Measurements from ENCODE around the gene GSTT4.

GSTT4 gene

GRCh38 chr22:24010018-24010391, 4.8 kb upstream of the GSTT4 start:
- DNase-seq (ENCODE audit: extremely low read depth, insufficient read length), result no peak
- no peaks in the 10 kb centered on the region for H3K27me3 ChIP-seq (replicated peaks; ENCODE audit: control insufficient read depth, insufficient read depth, low read length)
- H3K4me3 ChIP-seq (replicated peaks; ENCODE audit: low read depth, low read length), result no peak overlapping the region
- no peak for TF ChIP-seq CTCF (IDR thresholded peaks at IDR 0.05; ENCODE audit: insufficient read depth, low read length, poor library complexity, severe bottlenecking)
- H3K36me3 ChIP-seq (ENCODE audit: control insufficient read depth, insufficient read depth, low read length), result no peaks in the 10 kb centered on the region

DNA sequence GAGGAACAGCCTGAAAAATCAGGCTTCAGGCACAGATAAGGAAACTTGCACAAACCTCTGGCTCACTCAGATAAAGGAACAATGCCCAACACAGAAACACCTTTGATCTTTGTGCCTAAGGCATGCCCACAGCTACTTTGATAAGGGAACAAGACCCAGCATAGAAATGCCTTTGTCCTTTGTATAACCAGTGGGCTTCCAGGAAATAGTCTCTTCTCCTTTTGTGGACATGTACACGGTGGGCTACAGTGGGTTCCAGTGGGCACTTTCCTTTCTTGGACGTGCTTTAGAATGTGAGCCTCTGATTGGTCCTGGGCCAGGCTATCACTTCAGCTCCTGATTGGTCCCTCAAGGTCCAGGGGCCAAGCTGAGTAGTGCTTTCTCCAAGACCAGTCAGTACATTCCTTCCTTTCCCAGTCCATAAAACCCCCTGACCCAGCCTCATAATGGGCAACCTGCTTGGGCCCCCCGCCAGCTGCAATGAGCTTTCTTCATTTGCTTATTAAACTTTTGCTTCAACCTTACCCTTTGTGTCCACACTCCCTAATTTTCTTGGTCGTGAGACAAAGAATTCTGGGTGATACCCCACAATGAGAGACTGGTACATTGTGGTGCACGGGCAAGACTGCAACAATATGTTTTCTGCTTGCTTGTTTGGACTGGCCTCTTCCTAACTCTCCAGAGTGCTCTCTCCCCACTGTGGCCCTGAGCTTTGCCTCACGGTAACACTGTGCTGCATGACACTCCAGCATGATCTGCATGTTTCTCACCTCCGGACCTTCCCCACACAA, 4.2 kb upstream of the GSTT4 start:
- no peak for TF ChIP-seq CTCF (IDR thresholded peaks at IDR 0.05; ENCODE audit: insufficient read depth, low read length, poor library complexity, severe bottlenecking)
- H3K4me3 ChIP-seq (replicated peaks; ENCODE audit: low read depth, low read length), result no peak overlapping the region
- H3K27me3 ChIP-seq (replicated peaks; ENCODE audit: control insufficient read depth, insufficient read depth, low read length), result no peaks in the 10 kb centered on the region
- DNase-seq (ENCODE audit: extremely low read depth, insufficient read length), result no peak
- H3K36me3 ChIP-seq (ENCODE audit: control insufficient read depth, insufficient read depth, low read length), result no peaks in the 10 kb centered on the region

GRCh38 chr22:24008381-24009226, 3.4 kb upstream of the GSTT4 start:
- Histone ChIP-seq H3K27me3 (replicated peaks; ENCODE audit: control insufficient read depth, insufficient read depth, low read length) (no peaks in the 10 kb centered on the region), H3K4me3 (replicated peaks; ENCODE audit: low read depth, low read length) (no peak overlapping the region), H3K36me3 (ENCODE audit: control insufficient read depth, insufficient read depth, low read length) (no peaks in the 10 kb centered on the region)
- no peak for TF ChIP-seq CTCF (IDR thresholded peaks at IDR 0.05; ENCODE audit: insufficient read depth, low read length, poor library complexity, severe bottlenecking)
- no peak for DNase-seq (ENCODE audit: extremely low read depth, insufficient read length)

DNA sequence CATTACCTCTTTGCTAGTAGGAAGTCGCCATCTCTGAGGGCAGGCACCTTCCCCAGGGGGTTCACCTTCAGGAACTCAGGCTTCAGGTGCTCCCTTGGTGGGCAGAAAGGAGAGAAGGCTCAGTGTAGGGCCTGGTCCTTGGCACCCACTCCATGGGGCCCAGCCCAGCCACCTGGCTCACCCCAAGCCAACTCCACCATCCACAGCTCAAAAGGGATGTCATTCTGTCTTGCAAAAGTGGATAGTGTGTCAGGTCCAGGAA, 2.7 kb upstream of the GSTT4 start:
- no peak for TF ChIP-seq CTCF (IDR thresholded peaks at IDR 0.05; ENCODE audit: insufficient read depth, low read length, poor library complexity, severe bottlenecking)
- Histone ChIP-seq H3K27me3 (replicated peaks; ENCODE audit: control insufficient read depth, insufficient read depth, low read length) (no peaks in the 10 kb centered on the region), H3K4me3 (replicated peaks; ENCODE audit: low read depth, low read length) (no peak overlapping the region), H3K36me3 (ENCODE audit: control insufficient read depth, insufficient read depth, low read length) (no peaks in the 10 kb centered on the region)
- no peak for DNase-seq (ENCODE audit: extremely low read depth, insufficient read length)

DNA sequence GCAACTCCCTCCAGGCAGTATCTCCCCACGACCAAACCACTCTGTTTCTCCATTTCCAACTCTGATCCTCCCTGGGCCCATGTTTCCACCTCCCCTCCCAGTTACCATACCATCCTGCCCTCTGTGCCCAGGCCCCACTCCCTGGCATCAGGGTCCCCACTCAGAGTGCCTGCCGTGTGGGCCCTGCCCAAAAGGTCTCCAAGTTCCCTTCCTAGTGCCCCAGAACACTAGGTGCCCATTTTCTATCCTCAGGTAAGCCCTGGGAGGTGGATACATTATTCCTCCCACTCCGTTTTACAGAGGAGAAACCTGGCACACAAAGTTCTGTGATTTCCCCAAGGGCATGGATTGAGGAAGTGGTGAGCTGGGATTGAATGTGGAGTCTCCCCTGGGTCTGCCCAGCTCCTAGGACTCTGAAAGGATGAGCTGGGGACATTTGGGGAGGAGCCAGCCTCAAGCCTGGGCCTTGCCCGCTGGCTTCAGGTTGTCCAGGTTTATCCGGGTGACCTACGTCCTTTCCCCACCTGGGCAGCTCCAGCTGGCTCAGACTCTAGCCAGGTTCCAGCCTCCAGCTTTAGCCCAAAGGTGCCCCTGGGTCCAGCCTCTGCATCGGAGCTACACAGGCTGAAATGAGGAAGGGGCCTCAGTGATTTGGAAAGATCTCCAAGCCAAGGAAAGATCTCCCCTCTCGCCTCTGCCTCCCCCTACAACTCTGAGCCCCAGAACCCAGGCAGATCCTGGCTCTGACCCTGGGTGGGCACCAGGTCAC, 2.2 kb upstream of the GSTT4 start:
- no peak for DNase-seq (ENCODE audit: extremely low read depth, insufficient read length)
- no peaks in the 10 kb centered on the region for H3K27me3 ChIP-seq (replicated peaks; ENCODE audit: control insufficient read depth, insufficient read depth, low read length)
- TF ChIP-seq CTCF (IDR thresholded peaks at IDR 0.05; ENCODE audit: insufficient read depth, low read length, poor library complexity, severe bottlenecking), result no peak
- no peak overlapping the region for H3K4me3 ChIP-seq (replicated peaks; ENCODE audit: low read depth, low read length)
- H3K36me3 ChIP-seq (ENCODE audit: control insufficient read depth, insufficient read depth, low read length), result no peaks in the 10 kb centered on the region
